ENCODE results near the gene DNAJB5. TPM values are rescaled to one million over a fixed set of nuclear protein-coding genes. Genes with fewer than 3 reads are reported as not detected.

The DNAJB5 gene
- polyA plus RNA-seq, 1 of the 3 experiments (the other 2 are of a cell fraction): 3.3 TPM

- peak; percentile 86 for DNase-seq
- H3K4me1 ChIP-seq (ENCODE audit: control insufficient read depth in 1 of 2, insufficient read depth in 2 of 2, low read depth in 1 of 2, low read length in 1 of 2): peaks cover 28 to 82% of the 10 kb centered on the region in 2 experiments
- TF ChIP-seq TEAD4 (IDR thresholded peaks at IDR 0.05; ENCODE audit: borderline replicate concordance, insufficient read depth) (no peak), CTCF (IDR thresholded peaks at IDR 0.05) (no peak), POLR2AphosphoS5 (IDR thresholded peaks at IDR 0.05; ENCODE audit: low read depth, low read length) (no peak), ELF1 (IDR thresholded peaks at IDR 0.05) (no peak), ZBTB33 (IDR thresholded peaks at IDR 0.05; ENCODE audit: borderline replicate concordance, low read depth) (no peak), FOXJ3 (CRISPR knock-in tag; IDR thresholded peaks at IDR 0.05) (no peak), YY1 (IDR thresholded peaks at IDR 0.05; ENCODE audit: low read depth) (no peak)
- peak overlapping the region; percentile 70 to 94 for H3K4me3 ChIP-seq (ENCODE audit: low read depth in 2 of 2, low read length in 1 of 2)
- CTCF ChIA-PET: interaction anchor here (0.6 to 8.5 kb wide), 8 partner anchors 12 to 230 kb away, joined by 3 to 174 read pairs (median 3); partner anchors contain the start of genes FANCG and PIGO
- no peaks in the 10 kb centered on the region for H3K27me3 ChIP-seq (ENCODE audit: insufficient read depth)
- H3K36me3 ChIP-seq (replicated peaks in 1 of 2; ENCODE audit: control insufficient read depth in 1 of 2, insufficient read depth in 2 of 2, low read length in 1 of 2): no peaks in the 10 kb centered on the region
- 23% methylated on average over 12 of the region's 39 CpGs for WGBS (ENCODE audit: low lambda C conversion rate)
- H2AFZ ChIP-seq (ENCODE audit: low read depth): peak overlapping the region; percentile 61; the same call in 1 of the 2 replicates
- no peaks in the 10 kb centered on the region for H3K9me3 ChIP-seq
- peak overlapping the region; percentile 55 to 86; a peak in 3 of 4 replicates for H3K27ac ChIP-seq (ENCODE audit: low read depth in 2 of 2, low read length in 1 of 2)
- peaks cover 24% of the 10 kb centered on the region for H3F3A ChIP-seq (replicated peaks; ENCODE audit: insufficient read depth)
- no peaks in the 10 kb centered on the region for H3K9me2 ChIP-seq
- POLR2A ChIA-PET: interaction anchor here (0.6 to 2.3 kb wide), 4 partner anchors 11 to 90 kb away, joined by 3 to 9 read pairs (median 3); partner anchors contain the start of gene VCP
- H3K9ac ChIP-seq: peak overlapping the region; percentile 79
- no peaks in the 10 kb centered on the region for H4K20me1 ChIP-seq (ENCODE audit: insufficient read depth)
- peak overlapping the region; percentile 84 for H3K4me2 ChIP-seq
- H3K79me2 ChIP-seq (ENCODE audit: insufficient read depth): peaks cover 3% of the 10 kb centered on the region; the same call in 1 of the 2 replicates
These were observed 546 bp downstream of the DNAJB5 start for GRCh38 chr9:34989946-34990635.

GRCh38 chr9:34990908-34991606, 1.5 kb downstream of the DNAJB5 start:
- Histone ChIP-seq H3K9ac (no peak overlapping the region), H3K9me2 (no peaks in the 10 kb centered on the region), H3K4me2 (peak overlapping the region; percentile 84; the same call in 1 of the 2 replicates), H3K27ac (ENCODE audit: low read depth in 2 of 2, low read length in 1 of 2) (no peak overlapping the region; a peak in 1 of 4 replicates), H4K20me1 (ENCODE audit: insufficient read depth) (no peaks in the 10 kb centered on the region), H3F3A (replicated peaks; ENCODE audit: insufficient read depth) (peaks cover 24% of the 10 kb centered on the region), H3K9me3 (no peaks in the 10 kb centered on the region), H3K36me3 (replicated peaks in 1 of 2; ENCODE audit: control insufficient read depth in 1 of 2, insufficient read depth in 2 of 2, low read length in 1 of 2) (peaks cover 1 to 4% of the 10 kb centered on the region in 2 experiments), H2AFZ (ENCODE audit: low read depth) (no peak overlapping the region), H3K4me1 (ENCODE audit: control insufficient read depth in 1 of 2, insufficient read depth in 2 of 2, low read depth in 1 of 2, low read length in 1 of 2) (peaks cover 28 to 76% of the 10 kb centered on the region in 2 experiments), H3K79me2 (ENCODE audit: insufficient read depth) (peaks cover 3% of the 10 kb centered on the region; the same call in 1 of the 2 replicates), H3K4me3 (ENCODE audit: low read depth in 2 of 2, low read length in 1 of 2) (peak overlapping the region in 1 of 2 experiments; percentile 94; a peak in 2 of 4 replicates), H3K27me3 (ENCODE audit: insufficient read depth) (no peaks in the 10 kb centered on the region)
- 91% methylated on average over 7 of the region's 7 CpGs for WGBS (ENCODE audit: low lambda C conversion rate)
- no peak for DNase-seq
- no peak for TF ChIP-seq EP300 (IDR thresholded peaks at IDR 0.05; ENCODE audit: borderline replicate concordance in 1 of 2, low read depth in 1 of 2, low read length in 1 of 2)
- no peak for TF ChIP-seq YY1 (IDR thresholded peaks at IDR 0.05; ENCODE audit: low read depth)
- TF ChIP-seq MEF2A (IDR thresholded peaks at IDR 0.05; ENCODE audit: borderline replicate concordance, low read depth): no peak
- no peak for TF ChIP-seq PBX3 (IDR thresholded peaks at IDR 0.05)
- ChIA-PET POLR2A (interaction anchor here (1.7 to 2.3 kb wide), 2 partner anchors 81 to 92 kb away, joined by 5 to 9 read pairs; partner anchors contain the start of gene VCP), CTCF (interaction anchor here (0.6 to 8.5 kb wide), 7 partner anchors 10 to 231 kb away, joined by 3 to 174 read pairs (median 3); partner anchors contain the start of gene PIGO)
